ENCODE results near the gene EVX2.
A peak's percentile ranks its signal among the peaks of the same experiment; 100 is the strongest.

DNA sequence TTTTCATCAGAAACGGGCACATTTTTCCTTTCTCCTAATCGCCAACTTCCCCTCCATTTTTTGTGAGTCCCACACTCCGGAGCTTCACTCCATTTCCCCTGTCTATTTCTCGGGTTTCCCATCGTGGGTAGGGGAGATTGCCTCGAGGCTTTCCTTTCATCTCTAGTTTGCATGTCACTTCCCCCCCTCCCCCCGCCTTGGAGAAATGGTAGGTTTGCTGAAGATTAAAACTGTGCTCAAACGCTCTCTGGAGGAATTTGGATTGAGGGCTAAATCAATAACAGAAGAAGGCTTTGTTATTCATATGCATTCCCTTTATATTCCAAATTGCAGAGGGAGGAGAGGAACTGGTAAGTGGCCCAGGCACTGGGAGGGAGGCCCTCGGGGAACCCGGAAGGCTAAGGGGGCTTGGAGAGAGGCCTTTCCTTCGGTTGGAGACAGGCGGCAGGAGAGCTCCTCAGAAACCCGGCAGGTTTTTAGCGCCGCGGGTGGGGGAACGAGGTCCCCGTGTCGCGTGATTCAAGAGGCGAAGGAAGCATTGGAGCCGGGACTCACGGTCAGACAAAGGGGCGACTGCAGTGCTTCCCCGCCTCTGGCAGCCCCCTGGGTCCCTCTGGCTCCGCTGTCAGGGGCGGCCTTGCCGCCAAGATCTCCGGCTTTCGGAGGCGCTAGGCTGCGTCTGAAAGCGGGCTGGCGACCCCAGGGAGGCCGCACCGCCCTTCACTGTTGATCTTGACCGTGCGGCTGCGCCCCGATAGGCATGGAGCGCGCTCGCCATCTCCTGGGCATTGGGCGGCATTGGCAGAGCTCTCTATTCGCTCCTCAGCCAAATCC, 13.4 kb upstream of the EVX2 start:
- TF ChIP-seq CTCF (IDR thresholded peaks at IDR 0.05) (peak; percentile 58 to 90 (median 70)), POLR2A (IDR thresholded peaks at IDR 0.05) (no peak)

All from adrenal gland (tissue), 5 donors.